Raji (cell line): ENCODE results near the gene CPA2.

Experiments
- POLR2A ChIP-seq: IDR thresholded peaks from 2 replicates; pipeline ENCODE4 v1.6.1; 2011; ENCODE audit warnings: low read depth, low read length, control low read depth; ENCODE audit not compliant: insufficient read depth

Gene CPA2

DNA sequence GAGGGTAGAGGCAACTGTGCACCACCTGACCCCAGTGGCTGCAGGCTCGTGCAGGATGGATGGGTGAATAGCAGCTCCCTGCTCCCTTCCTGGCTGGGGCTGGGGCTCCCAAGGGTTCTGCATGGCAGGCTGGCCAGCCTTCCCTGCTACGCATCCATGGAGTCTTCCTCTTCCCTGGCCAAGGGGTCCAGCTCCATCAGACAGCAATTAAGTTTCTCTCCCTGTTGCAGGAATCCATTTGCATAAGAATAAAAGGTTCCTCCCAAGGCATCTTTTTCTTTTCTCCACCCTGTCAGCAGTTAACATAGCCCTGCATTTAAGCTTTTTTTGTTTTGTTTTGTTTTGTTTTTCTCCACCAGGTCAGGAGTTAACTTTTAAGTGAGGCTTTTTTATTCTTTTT, 10.0 kb upstream of the CPA2 start:
- TF ChIP-seq POLR2A = no peak

DNA sequence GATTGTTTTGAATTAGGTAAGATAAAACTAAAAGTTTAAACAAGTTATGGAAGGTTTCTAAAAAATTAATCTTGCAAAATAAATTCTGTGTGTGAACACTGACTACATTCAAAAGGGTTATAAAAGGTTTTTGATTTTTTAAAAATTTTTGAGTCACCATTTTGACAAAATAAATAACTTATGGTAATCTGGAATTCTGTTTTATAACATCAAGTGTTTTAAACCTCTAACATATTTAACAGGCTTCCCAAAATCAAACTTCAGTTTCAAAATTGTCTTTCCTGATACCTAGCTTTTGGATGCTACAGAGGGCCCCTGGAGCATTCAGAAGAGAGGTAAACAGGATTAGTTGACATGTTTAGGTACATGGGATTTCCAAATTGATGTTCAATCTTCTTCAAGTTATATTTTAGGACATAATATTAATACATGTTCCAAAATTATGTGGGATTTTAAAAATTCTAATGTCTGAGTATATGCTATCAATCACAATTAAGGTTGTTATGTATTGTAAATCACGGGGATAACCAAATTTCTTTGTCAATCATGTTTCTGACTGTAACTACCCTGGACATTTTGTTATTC, 8.1 kb upstream of the CPA2 start:
- TF ChIP-seq POLR2A = no peak

DNA sequence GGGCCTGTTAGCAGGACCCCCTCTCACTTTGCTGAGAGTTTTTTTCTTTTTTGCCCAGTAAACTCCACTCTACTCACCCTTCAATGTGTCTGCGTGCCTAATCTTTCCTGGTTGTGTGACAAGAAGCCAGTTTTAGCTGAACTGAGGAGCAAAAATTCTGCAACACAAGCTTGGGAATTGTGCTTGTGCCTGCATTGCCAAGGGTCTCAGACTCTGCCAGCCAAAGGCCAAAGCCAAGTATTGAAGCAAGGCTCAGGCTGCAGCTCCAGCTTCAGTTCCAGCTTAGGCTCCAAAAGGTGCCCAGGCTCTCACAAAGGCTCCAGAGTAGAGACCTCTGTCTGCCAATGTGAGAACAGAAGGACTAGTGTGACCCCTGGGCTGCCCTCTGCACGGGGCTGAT, 4.2 kb upstream of the CPA2 start:
- TF ChIP-seq POLR2A = no peak

DNA sequence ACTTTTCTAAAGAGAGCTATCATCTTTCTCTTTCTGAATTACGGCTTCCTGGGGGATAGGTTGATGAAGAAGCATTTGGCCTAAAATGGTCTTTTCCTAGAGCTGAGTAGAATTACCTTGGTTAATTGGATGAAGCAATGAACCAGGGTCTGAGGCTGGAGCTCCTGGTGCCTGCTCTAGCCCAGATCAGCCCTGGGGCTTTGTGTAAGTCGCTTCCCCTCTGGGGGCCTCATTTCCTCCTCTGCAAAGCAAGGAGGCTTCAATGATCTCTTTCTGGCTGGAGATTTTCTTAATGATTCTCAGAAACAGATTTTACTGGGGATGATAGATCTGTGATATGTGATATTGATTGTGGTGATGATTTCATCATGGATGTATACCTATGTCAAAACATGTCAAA, 3.5 kb upstream of the CPA2 start:
- TF ChIP-seq POLR2A = no peak

DNA sequence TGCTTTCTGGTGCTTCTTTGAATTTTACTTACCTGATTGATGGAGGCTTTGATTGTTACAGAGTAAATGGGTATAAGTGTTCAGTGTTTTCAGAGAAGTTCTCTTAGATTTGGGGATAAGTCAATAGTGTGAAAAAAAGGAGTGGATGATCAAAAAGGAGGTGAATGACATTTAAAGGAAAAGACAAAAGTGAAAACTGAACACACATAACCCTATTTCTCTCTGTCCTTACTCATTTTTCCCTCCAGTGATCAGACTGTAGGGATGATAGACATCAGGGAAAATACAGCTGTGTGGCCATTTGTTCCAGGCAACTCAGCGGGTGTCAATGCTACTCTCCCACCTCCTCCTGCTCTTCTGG, 278 bp downstream of the CPA2 start:
- no peak for TF ChIP-seq POLR2A

DNA sequence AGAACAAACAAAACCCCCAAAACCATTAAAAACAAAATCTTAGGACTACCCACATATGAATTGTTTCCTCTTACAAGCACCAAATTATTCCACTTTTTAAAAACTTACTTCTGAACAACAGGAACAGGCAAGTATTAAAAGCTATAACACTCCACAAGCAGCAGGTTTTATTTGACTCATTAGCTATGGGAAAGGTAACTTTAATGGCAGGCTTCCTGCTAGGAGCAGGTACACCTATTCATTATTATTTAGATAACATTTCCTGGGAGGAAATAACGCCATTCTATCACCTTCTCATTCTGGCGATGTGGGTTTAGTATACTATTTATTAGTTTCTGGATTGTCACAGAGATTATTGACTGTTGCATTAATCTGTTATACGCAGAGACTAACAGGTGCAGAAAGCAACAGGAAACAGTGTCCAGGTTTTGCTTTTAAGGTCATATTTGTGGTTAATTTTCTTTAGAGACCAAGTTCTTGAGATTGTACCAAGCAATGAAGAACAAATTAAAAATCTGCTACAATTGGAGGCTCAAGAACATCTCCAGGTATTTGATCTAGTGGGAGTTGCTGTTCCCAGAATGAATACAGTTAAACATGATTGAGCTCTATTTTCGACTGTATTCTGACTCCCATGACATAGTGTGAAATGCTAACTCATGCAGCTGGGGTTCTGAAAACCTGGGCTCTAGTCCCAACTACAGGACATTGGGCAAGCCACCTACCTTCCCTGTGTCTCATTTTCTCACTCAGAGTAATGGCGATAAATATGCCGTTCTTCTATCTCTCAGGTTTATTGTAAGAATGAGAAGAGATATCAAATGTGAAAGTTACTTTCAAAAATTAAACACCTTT, 2.0 kb downstream of the CPA2 start:
- no peak for TF ChIP-seq POLR2A

DNA sequence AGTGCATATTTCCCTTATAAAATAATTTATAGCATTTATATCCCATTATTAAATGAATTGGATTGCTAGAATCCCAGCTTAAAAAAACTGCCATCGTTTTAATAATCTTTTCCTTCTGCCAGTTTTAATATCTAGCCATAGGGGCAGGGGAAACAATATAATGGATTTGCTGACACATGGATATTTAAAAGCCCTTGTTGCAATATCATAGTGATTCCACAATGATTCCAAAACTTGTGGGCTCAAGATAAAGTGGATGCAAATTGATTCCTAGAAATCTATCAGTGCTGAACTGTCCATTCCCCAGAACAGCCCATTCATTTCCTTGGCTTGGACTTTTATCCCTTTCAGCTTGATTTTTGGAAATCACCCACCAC, 2.6 kb downstream of the CPA2 start:
- TF ChIP-seq POLR2A = no peak

DNA sequence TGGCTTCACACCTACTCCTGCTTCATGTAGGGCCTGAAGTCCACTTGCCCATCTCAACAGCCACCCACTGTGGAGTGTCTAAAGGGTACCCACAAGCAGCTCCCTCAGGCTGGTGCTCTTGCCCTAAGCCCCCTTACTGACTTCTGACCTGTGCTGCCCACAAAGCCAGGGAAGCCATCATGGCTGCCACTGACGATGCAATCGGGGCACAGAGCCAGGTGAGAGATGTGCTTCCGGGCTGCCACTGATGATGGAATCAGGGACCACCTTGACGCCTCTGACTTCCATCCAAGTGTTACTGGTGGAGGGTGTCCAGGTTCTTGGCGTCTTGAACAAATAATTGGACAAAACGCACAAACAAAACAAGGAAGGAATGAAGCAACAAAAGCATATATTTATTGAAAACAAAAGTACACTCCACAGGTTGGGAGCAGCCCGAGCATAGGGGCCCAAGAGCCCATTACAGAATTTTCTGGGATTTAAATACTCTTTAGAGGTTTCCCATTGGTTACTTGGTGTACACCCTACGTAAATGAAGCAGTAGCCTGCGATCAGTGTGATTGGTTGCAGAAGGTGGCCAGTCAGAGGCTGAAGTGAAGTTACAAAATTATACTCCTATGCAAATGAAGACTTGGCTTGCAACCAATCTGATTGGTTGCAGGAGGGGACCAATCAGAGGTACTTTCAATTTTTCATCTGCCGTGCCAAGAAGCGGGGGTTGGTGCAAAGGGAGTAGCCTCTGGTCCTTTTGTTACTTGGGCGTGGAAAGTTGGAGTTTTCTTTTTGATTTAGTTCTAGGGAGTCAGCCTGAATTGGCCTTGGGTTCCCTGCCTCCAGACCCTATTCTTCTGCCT, 4.5 kb downstream of the CPA2 start:
- TF ChIP-seq POLR2A = no peak

DNA sequence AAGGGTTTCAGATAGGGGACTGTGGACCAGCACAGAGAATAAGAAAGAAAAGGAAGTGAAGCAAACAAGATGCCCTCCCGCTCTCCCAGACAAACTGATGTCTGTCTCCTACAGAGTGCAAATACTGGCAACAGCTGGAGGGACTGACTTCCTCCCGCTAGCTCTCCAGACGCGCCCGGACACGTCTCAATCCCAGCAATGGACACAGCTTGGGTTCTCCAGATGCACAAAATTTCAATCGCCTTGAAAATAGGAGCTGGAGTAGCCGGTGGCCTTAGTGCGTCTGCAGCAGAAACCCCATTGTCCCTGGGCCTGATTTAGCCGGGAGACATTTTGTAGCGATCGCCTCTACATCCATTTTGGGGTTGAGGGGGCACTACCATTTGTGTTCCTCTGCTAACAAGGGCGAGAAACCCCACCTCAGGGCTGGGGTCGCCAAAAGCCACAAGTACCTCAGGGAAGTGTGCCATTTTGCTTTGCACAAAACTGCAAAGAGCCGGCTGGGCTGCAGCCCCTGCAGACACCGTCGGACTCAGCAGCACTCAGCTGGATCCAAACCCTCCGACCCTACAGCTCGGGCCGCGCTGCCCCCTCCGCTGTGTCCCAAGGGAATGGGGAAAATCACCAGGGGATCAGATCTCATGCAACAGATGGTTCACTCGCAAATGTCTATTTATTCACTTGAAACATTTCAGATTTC, 5.9 kb downstream of the CPA2 start:
- no peak for TF ChIP-seq POLR2A

DNA sequence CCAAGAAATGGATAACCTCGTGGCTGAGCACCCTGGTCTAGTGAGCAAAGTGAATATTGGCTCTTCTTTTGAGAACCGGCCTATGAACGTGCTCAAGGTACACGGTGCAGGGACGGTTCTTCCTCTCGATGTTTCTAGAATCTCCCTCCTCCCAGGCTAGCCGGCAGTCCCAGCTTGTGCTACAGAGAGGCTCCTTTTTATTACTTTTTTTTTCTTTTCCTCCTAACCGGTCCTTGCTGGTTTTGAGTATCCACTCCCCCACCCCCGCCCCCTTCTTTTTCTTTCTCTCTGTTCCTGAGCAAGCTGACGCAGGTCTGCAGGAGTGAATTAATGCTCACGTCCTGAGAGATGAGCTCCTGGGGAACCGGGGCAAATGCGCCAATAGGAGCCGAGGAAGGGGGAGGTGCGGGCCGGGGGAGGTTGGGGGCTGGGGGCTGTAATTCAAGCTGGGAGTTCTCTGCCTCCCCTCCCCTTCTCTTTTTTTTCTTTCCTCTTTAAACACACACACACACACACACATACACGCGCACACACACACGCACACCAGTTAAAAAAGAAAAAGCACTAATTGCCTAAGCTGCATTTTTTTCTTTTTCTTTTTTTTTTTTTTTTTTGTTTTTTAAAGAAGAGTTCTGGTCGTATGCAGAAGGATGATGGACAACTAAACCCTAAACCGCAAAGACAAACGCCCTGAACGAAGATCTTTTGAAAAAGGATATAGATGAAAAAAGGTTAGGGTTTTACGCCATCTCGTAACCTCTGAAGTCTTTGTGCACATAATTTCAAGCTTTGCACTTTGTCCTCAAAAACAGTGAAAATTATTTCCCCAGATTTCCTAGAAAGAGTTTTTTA, 6.6 kb downstream of the CPA2 start:
- no peak for TF ChIP-seq POLR2A

DNA sequence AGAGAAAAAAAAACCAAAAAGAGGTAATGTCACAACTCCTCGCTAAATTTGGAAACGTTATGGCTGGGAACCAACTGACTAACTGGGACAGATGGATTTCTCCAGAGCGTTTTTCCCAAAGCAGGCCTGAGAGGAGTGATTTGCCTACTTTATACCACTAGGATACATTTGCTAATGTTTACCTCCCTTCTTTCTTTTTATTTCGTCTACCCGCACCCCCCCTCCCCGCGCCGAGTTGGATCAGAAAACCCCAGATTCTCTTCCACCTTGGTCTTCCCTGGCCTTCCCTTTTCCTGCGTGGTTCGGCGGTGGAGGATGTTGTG, 7.2 kb downstream of the CPA2 start:
- TF ChIP-seq POLR2A = no peak

DNA sequence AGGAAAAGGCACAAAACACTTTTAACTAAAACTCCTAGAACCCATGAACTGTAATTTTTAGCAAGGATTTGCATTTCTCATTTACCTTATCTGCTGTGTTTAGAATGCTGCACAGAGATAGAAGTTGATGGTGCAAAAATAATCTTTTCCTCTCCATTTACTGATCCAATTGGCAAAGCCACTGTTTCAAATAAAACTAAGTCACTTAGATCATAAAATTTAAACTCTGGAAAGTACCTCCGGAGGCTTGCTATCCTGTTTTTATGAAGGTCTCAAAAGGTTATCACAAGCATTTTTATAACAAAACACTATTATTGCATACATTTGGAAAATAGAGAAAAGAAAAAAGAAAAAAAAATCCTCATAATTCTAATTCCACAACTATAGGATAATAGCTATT, 7.6 kb downstream of the CPA2 start:
- TF ChIP-seq POLR2A = no peak

DNA sequence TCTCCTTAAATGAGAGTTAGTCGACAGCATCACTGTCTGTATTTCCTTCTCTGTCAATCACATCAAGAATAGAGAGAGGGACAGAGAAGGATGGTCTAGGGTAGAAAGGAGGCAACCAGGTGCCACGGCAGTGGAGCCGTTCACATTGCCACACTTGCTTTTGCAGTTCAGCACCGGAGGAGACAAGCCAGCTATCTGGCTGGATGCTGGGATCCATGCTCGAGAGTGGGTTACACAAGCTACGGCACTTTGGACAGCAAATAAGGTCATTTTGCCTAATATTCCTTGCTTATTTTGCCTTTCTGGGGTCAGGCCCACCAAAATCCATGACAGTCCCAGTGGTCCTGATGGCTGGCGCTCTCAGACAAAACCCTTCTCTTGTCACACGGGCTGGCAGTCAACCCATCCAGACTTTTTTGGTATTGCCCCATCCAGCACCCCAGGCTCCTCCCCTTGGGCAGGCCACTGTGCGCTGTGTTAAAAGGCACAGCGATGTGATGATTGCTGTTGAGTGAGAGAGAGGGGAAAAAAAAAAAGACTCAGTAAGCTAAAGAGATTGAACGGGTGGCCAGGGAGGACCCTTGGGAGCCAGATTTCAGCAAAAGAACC, 8.4 kb downstream of the CPA2 start:
- TF ChIP-seq POLR2A = no peak

DNA sequence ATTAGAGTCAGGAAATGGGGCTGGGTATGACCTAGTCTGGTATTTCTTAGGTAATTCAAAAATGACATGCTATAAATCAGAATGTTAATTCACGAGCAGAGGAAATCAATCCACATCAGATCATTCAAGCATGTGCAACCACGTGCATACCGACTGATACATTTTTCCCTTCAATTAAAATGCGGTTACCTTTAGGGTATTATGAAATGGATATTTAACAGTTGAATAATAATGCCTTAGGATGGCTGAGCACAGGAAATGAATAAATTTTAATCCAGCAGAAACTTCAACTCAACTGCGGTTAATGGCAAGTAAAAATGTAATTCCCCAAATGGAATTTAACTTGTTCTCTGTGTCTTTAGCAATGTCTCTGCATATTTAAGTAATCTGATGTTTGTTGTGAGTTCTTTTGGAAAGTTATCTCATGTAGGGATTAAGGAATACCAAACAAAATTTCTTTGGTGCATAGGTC, 9.2 kb downstream of the CPA2 start:
- no peak for TF ChIP-seq POLR2A
